ENCODE measurements around the gene ASTN1. TPM values are rescaled to one million over a fixed set of nuclear protein-coding genes. Genes with fewer than 3 reads are reported as not detected.

ASTN1 gene
- total RNA-seq, 3 donors from 2014 or later = 0.10 to 2.2 (median 0.14) TPM

- intact Hi-C loops (cut with DNase I, micrococcal nuclease) = loop anchor here in 1 of 2 donors (10.0 kb wide), 1 partner anchor 289 kb away; no protein-coding TSS in a partner anchor
- ATAC-seq = no peak
Observed at GRCh38 chr1:176843352-176844297, 320.9 kb downstream of the ASTN1 start.

GRCh38 chr1:176841238-176841637 is 323.3 kb downstream of the ASTN1 start:
- DNase-seq (no peak), ATAC-seq (no peak)
- Histone ChIP-seq H3K9me3 (no peaks in the 10 kb centered on the region), H3K36me3 (ENCODE audit: low read depth) (no peaks in the 10 kb centered on the region), H3K4me1 (ENCODE audit: low read depth) (no peaks in the 10 kb centered on the region), H3K4me3 (no peak overlapping the region)
- intact Hi-C loops (cut with DNase I, micrococcal nuclease) = loop anchor here in 1 of 2 donors (10.0 kb wide), 1 partner anchor 286 kb away; no protein-coding TSS in a partner anchor
- no peak for TF ChIP-seq CTCF (IDR thresholded peaks at IDR 0.05)

More at GRCh38 chr1:176843352-176844297, 320.9 kb downstream of the ASTN1 start:
- Histone ChIP-seq H3K4me3 (no peak overlapping the region), H3K36me3 (ENCODE audit: low read depth) (no peaks in the 10 kb centered on the region), H3K4me1 (ENCODE audit: low read depth) (no peaks in the 10 kb centered on the region), H3K9me3 (no peaks in the 10 kb centered on the region)
- TF ChIP-seq CTCF (IDR thresholded peaks at IDR 0.05) = no peak
- DNase-seq = no peak

- Histone ChIP-seq H3K9me3 (no peaks in the 10 kb centered on the region), H3K4me3 (no peak overlapping the region), H3K4me1 (ENCODE audit: low read depth) (no peaks in the 10 kb centered on the region), H3K36me3 (ENCODE audit: low read depth) (no peaks in the 10 kb centered on the region)
- no peak for DNase-seq
- intact Hi-C loops (cut with DNase I, micrococcal nuclease) = loop anchor here in 1 of 2 donors (10.0 kb wide), 1 partner anchor 284 kb away; no protein-coding TSS in a partner anchor
- no peak for ATAC-seq
- TF ChIP-seq CTCF (IDR thresholded peaks at IDR 0.05) = no peak
Observed at GRCh38 chr1:176839216-176839615, 325.3 kb downstream of the ASTN1 start.

- Histone ChIP-seq H3K36me3 (ENCODE audit: low read depth) (no peaks in the 10 kb centered on the region), H3K9me3 (no peaks in the 10 kb centered on the region), H3K4me1 (ENCODE audit: low read depth) (no peaks in the 10 kb centered on the region), H3K4me3 (no peak overlapping the region)
- DNase-seq = no peak
- TF ChIP-seq CTCF (IDR thresholded peaks at IDR 0.05) = no peak
- intact Hi-C loops (cut with DNase I, micrococcal nuclease) = loop anchor here in 1 of 2 donors (10.0 kb wide), 1 partner anchor 284 kb away; no protein-coding TSS in a partner anchor
- ATAC-seq = no peak
Observed at GRCh38 chr1:176838276-176838995, 326.1 kb downstream of the ASTN1 start.

GRCh38 chr1:176837708-176838107 is 326.8 kb downstream of the ASTN1 start:
- no peaks in the 10 kb centered on the region for H3K9me3 ChIP-seq
- no peak for TF ChIP-seq CTCF (IDR thresholded peaks at IDR 0.05)
- no peaks in the 10 kb centered on the region for H3K4me1 ChIP-seq (ENCODE audit: low read depth)
- DNase-seq = no peak
- H3K36me3 ChIP-seq (ENCODE audit: low read depth) = no peaks in the 10 kb centered on the region
- ATAC-seq = no peak
- H3K4me3 ChIP-seq = no peak overlapping the region
- intact Hi-C loops (cut with DNase I, micrococcal nuclease) = loop anchor here in 1 of 2 donors (10.0 kb wide), 1 partner anchor 283 kb away; no protein-coding TSS in a partner anchor

All from mucosa of descending colon (tissue), 3 donors.